H54 (cell line): ENCODE measurements around the gene MLH1.
"Not testable (repeated sequence)": the region's sequence is repeated elsewhere in the genome, so short reads cannot be mapped to it uniquely, and the experiment has no call there.

Source experiments
- DNase-seq: peaks from one replicate; pipeline ENCODE4 v3.0.0; 2011; ENCODE audit warnings: low spot score, mixed read lengths; ENCODE audit not compliant: insufficient read length
- FAIRE-seq: peaks from 3 replicates; lab custom pipeline; 2011; peaks lifted over from hg19 to GRCh38; lab: Jason Lieb, UNC
- POLR2A ChIP-seq: IDR thresholded peaks from 2 replicates; pipeline ENCODE4 v1.6.1; 2011; ENCODE audit warnings: low read depth, mild to moderate bottlenecking, low read length

MLH1 gene

DNA sequence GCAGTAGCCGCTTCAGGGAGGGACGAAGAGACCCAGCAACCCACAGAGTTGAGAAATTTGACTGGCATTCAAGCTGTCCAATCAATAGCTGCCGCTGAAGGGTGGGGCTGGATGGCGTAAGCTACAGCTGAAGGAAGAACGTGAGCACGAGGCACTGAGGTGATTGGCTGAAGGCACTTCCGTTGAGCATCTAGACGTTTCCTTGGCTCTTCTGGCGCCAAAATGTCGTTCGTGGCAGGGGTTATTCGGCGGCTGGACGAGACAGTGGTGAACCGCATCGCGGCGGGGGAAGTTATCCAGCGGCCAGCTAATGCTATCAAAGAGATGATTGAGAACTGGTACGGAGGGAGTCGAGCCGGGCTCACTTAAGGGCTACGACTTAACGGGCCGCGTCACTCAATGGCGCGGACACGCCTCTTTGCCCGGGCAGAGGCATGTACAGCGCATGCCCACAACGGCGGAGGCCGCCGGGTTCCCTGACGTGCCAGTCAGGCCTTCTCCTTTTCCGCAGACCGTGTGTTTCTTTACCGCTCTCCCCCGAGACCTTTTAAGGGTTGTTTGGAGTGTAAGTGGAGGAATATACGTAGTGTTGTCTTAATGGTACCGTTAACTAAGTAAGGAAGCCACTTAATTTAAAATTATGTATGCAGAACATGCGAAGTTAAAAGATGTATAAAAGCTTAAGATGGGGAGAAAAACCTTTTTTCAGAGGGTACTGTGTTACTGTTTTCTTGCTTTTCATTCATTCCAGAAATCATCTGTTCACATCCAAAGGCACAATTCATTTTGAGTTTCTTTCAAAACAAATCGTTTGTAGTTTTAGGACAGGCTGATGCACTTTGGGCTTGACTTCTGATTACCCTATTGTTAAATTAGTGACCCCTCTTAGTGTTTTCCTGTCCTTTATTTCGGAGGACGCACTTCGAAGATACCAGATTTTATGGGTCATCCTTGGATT, at the start of gene MLH1:
Gene MLH1 (plus strand): TSS at position 193 of the 958 bp plus-strand sequence. CDS start 30 bp downstream, at position 223.
- DNase-seq, result peak; percentile 72
- FAIRE-seq, result peak; percentile 100
- peak; percentile 75 for TF ChIP-seq POLR2A

DNA sequence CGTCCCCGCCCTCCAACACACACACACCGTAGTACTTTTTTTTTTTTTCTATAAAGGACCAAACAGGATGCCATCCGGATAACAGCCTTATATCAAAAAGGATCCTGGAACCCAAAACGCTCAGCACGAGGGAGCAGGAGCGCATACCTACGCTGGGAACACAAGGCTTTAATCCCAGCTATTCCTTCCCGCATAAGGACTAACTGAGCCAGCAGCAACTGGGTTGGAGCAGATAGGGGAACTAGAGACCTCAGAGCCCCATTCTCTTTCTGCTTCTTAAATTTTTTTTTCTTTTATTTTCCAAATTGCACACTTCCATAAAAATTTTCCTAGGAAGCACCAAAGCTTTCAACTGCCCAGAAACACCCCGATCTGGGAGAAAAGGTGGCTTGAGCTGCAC, 49.7 kb upstream of the MLH1 start:
- no peak for TF ChIP-seq POLR2A
- FAIRE-seq (no peak), DNase-seq (no peak)

DNA sequence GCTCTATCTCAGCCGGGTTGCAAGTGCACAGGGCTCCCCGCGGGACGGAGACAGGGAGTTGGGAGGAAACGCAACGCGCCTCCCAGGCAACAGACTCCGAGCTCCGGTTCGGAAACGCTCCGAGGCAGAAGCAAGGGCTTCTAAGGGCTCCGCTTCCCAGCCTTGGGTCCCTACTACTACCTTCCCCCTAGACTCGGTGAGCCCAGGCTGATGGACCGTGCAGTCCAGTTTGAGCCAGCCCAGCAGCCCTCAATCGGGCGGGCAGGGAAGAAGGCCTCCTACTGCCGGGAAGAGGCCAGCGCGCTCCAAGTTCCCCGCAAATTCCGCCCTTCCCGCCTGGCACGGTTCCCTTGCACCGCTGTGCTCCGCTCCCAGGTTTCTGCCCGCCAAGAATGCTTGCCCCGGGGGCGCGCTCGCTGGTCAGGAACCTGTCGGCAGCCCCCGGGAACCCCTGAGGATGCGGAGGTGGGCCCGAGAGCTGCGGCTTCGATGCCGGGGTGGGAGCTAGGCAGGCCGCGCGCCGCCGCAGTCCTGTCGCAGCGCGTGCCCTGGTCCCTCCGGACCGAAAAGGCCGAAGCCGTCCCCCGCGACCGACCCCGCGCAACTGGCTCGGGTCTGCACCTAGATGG, 49.2 kb upstream of the MLH1 start:
- FAIRE-seq (no peak), DNase-seq (no peak)
- TF ChIP-seq POLR2A, result no peak

DNA sequence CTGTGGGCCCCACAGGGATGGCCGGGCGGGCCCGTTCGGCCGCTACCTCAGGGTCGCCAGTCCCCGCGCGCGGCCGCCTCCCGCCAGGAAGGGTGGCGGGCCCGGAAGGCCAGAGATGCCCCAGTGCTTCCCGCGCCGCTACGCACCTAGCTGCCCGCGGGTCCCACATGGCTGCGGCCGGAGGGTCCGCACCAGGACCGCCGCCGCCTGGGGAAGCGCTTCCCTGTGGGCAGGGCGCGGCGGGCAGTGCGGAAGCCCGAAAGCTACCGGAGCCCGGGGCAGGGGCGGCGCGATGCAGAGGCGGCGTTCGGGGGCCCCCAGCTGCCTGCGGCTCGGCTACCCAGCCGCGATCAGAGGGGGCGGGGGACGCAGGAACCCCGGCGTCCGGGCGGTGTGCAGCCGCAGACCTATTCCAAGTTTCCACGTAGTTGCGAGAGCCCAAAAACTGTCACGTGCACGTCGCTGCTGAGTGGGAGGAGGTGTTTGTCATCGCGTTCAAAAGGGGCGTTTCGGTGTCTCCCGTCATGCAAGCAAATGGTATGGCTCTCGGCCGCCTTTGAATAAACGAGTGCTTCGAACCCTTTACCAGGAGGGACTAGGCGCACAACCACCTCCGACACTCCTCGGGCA, 48.6 kb upstream of the MLH1 start, which contains the start of gene TRANK1:
Gene TRANK1 (minus strand): TSS at position 414 of the 630 bp plus-strand sequence. CDS start 245 bp downstream, at position 169.
- 0 out of 2 replicates have a peak, but pooled peaks have one; percentile 4 for TF ChIP-seq POLR2A
- FAIRE-seq (no peak), DNase-seq (no peak)

DNA sequence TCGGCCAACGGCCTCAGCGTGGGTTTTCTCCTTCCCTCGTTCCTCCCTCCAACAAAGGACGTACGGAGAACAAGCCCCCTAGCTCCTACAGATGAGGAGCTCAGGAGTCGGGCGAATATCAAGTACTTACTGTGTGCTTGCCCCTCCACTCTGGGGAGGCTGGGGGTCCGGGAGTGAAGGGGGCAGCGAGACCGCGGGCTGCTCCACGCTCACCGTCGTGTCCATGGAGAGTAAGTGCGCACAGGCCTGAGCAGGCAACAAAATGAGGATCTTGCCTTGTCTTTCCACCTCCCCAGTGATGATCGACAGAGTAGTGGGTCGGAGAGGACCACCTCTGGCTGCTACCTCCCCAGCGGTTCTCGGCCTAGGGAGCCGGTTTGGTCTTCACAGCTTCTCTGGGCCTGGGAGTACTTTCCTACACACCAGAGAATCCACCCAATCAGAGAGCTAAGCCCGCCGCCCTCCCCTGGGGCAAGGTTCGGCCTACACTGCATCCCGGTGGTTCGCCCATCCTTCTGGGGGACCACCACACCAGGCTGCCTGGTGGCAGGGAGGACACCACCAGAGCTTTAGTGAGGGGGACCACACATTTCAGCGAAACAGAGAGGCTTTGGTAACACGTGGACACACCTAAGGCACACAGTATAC, 47.9 kb upstream of the MLH1 start:
- no peak for TF ChIP-seq POLR2A
- no peak for FAIRE-seq
- no peak for DNase-seq

DNA sequence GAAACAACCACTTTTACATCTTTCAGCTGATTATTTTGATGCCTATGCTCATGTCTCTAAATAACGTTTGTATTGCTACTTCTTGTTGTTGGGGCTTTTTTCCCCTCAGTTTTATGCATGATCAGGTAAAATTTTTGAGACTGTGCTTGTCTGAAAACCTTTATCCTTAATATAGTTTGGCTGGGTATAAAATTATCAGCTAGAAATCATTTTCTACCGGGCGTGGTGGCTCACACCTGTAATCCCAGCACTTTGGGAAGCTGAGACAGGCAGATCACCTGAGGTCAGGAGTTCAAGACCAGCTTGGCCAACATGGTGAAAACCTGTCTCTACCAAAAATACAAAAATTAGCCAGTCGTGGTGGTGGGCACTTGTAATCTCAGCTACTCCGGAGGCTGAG, 45.5 kb upstream of the MLH1 start:
- not testable (repeated sequence) for FAIRE-seq, DNase-seq

DNA sequence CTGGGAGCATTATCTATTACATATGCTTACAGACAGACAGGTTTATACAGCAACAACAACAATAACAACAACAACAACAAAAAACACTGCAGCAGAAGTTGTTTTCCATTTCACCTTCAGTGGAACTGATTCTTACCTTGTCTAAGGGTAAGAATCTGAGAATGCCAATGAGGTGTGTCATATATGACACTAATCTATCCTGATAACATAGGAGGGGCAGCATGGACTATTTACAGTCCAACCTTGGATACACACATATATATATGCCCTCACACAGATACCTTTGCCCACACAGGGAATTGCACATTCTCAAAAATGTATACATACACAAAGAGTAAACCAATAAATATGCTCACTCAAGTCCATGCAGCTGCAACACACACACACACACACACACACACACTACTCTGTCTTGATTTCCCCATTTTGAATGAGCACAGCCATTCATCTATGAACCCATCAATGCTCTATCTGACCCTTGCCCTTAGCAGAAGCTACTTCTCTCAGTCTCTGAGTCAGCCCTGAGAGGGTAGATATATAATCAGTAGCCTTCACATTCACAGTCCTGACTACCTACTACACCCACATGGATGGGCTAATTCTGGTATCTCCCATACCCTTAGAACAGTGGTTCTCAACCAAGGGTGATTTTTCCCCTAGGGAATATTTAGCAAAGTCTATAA, 38.7 kb upstream of the MLH1 start:
- DNase-seq (no peak), FAIRE-seq (no peak)
- no peak for TF ChIP-seq POLR2A

DNA sequence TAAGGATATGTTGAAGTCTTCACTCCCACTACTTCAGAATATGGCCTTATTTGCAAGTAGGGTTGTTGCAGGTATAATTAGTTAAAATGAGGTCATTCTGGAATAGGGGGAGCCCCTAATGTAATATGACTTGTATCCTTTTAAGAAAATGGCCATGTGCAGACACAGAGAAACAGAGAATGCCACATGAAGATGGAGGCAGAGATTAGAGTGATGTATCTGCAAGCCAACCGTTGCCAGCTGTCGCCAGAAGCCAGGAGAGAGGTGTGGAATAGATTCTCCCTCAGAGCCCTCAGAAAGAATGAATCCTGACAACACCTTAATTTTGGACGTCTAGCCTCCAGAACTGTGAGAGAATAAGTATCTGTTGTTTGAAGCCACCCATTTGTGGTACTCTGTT, 37.2 kb upstream of the MLH1 start:
- no peak for TF ChIP-seq POLR2A
- FAIRE-seq (no peak), DNase-seq (no peak)

DNA sequence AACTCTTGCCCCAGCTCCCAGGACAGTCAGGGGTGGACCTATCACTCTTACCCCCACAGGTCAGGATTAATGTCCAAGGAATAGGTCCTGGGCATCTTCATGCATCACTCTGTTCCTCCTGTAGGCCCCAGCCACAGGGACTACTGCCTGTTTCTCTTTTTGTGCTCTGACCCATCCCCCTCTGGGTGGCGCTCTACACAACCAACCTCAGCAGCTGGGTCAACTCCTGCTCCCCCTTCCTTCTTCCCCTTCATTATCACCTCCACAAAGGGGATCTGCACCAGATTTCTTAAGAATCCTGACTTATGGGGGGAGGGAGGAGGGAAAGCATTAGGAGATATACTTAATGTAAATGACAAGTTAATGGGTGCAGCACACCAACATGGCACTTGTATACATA, 36.3 kb upstream of the MLH1 start:
- no peak for TF ChIP-seq POLR2A
- DNase-seq (no peak), FAIRE-seq (no peak)

DNA sequence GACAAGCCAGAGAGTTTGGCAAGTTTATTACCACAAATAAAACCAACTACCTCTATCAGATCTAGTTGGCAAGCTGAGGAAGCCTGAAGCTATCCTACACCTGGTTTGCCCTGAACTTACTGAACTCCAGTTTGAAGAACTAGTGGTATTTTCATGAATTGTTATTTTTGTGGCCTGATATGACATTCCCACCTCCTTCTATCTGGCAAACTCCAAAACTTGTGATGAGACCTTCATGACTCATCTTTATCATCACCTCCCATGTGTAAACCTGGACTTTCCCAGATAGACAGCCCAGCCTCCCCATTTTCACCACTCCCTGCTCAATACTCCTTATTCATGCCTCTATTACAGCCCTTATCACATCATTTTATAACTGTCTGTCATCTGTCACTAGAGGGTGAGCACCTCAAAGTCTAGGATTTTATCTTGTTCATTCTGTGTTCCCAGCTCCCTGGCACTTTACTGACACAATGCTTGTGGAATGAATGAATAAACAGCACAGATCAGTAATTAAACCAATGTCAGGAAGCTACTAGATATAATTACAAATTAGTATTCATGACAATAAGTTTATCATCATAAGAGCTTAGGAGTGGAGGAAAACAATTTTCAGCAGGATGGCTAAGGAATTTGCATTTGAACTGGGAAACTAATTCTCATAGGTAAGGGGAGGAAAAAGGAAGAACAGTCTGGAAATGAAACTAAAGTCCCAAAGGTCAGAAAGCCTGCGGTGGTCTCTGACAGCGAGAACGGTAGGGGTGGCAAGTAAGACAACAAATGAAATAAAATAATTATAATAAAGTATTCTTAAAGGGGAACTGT, 35.2 kb upstream of the MLH1 start:
- FAIRE-seq, result no peak

DNA sequence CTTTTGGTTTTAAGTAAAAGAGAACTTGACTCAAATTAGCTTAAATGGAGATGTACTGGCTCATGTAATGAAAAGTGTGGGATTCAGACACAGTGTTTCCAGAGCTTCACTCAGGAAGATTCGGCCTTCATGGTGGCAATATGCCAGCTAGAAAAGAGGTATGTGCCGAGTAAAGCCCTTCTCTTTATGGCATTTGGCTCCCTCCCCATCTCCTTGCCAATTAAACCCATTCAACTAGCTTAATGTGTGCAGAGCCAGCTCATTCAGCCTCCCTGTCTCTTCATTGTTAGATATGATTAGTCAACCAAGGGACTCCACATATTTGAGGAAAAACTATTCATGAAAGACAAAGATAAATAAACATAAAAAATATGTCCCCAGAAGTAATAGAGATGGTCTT, 33.5 kb upstream of the MLH1 start:
- FAIRE-seq, result no peak
- TF ChIP-seq POLR2A, result no peak
- DNase-seq, result no peak

More for the DNA sequence above, 35.2 kb upstream of the MLH1 start:
- TF ChIP-seq POLR2A, result no peak
- DNase-seq, result no peak

DNA sequence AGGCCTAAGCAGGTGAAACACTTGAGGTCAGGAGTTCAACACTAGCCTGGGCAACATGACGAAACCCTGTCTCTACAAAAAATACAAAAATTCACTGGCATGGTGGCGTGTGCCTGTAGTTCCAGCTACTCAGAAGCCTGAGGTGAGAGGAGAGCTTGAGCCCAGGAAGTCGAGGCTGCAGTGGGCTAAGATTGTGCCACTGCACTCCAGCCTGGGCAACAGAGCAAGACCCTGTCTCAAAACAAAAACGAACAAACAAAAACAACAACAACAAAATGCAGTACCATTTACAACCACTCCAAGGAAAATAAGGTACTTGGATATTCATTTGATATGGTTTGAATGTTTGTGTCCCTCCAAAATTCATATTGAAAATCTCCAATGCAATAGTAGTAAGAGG, 32.8 kb upstream of the MLH1 start:
- FAIRE-seq, result no peak

DNA sequence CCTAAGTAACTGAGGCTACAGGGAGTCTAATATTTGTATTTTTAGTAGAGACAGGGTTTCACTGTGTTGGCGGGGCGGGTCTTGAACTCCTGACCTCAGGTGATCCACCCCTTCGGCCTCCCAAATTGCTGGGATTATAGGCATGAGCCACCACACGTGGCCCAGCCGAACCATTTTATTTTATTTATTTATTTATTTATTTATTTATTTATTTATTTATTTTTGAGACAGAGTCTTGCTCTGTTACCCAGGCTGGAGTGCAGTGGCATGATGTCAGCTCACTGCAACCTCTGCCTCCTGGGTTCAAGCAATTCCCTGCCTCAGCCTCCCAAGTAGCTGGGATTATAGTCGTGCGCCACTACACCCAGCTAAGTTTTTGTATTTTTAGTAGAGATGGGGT, 30.3 kb upstream of the MLH1 start:
- not testable (repeated sequence) for DNase-seq, FAIRE-seq

More for the DNA sequence above, 32.8 kb upstream of the MLH1 start:
- no peak for TF ChIP-seq POLR2A
- DNase-seq, result no peak
